Fibroblast of the aortic adventitia (primary cell): Measurements from ENCODE around the gene ATP2C2. TPM values are rescaled to one million over a fixed set of nuclear protein-coding genes. Genes with fewer than 3 reads are reported as not detected.

ENCODE experiments used
- DNase-seq: peaks from one replicate; pipeline ENCODE4 v3.0.0-alpha.2; 2010; ENCODE audit warnings: low read depth
- H3K4me3 ChIP-seq: 2 replicates; pipeline ENCODE4 v1.5.1; 2011; ENCODE audit warnings: low read depth, mild to moderate bottlenecking, control low read depth, low read length, moderate library complexity
- CTCF ChIP-seq: IDR thresholded peaks from 2 replicates; pipeline ENCODE4 v1.5.1; 2011; ENCODE audit warnings: mild to moderate bottlenecking, low read length, control low read depth, inconsistent platforms; ENCODE audit not compliant: insufficient read depth
- total RNA-seq: library from RNA; depleted of rRNA; stranded (reverse); fragments of >200 nt; gene quantifications from 2 replicates; pipeline ENCODE4 v1.2.3, GENCODE V29; 2012; ENCODE audit warnings: low replicate concordance

ATP2C2 gene
- total RNA-seq, 1 donor = not detected

- no peak overlapping the region for H3K4me3 ChIP-seq
- no peak for DNase-seq
- TF ChIP-seq CTCF = no peak
These were observed 98.9 kb downstream of the ATP2C2 start for GRCh38 chr16:84467256-84467655.

- DNase-seq = no peak
- H3K4me3 ChIP-seq = no peak overlapping the region
- TF ChIP-seq CTCF = no peak
These were observed 99.4 kb downstream of the ATP2C2 start for GRCh38 chr16:84467709-84468108.

GRCh38 chr16:84471316-84471715 lies 103.0 kb downstream of the ATP2C2 start:
- TF ChIP-seq CTCF = no peak
- no peak overlapping the region for H3K4me3 ChIP-seq
- DNase-seq = no peak

DNA sequence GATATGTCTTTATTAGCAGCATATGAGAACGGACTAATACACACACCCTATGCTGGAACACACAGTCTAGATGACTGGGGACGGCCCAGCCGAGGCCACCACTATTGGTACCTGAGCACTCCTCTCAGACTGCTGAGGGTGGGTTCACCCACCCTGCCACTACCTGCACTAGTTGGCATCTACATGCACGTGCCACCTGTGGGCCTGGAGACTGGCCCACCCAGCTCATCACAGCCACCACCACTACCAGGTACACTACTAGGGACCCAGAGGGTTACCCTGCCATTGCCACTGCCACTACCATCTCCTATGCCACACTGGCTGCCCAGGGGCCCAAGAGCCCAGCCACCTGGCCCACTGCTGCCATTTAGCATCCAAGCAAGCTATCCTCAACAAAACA lies 103.6 kb downstream of the ATP2C2 start:
- no peak overlapping the region for H3K4me3 ChIP-seq
- TF ChIP-seq CTCF = no peak
- DNase-seq = no peak

DNA sequence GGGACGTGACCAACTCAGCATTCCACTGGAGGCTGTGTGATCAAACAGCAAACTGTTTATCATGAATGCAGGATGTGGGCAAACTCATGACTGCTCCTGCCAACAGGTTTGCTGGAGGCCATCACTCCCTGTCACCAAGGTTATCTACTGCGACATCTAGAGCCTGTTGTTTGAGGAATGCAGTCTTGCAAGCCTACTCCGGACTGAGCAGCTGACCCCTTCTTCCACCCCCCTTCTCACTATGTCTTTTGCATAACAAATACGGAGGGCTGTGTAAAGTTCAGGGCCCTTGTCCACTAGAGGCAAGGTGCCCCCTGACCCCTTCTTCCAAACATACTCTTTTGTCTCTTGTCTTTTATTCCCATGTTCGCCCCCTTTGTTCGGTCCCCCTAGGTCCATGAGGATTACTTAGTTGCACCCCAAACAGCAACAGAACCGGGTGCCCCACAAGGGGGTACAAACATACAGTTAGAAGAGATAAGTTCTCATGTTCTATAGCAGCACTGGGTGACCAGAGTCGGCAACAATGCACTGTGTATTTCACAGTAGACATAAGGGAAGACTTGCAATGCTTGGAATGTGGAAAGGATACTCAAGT lies 107.4 kb downstream of the ATP2C2 start:
- H3K4me3 ChIP-seq = no peak overlapping the region
- DNase-seq = no peak
- no peak for TF ChIP-seq CTCF

DNA sequence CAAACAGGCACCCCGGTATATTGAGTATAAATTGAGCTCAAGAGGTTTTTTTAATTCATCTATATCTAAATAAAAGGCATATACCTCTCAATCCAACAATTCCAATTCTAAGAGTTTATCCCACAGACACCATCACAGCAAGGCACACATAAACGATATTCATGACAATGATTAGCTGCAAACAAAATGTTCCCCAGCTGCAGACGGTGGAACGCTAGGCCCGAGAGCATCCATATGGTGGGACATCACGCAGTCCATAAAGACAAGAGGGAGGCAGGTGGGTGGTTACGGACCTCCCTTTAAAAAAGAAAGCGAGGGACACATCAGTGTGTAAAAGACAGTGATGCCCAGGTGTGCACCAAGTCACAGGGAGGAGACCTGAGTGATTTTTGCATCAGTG lies 108.1 kb downstream of the ATP2C2 start:
- no peak for DNase-seq
- no peak overlapping the region for H3K4me3 ChIP-seq
- no peak for TF ChIP-seq CTCF

DNA sequence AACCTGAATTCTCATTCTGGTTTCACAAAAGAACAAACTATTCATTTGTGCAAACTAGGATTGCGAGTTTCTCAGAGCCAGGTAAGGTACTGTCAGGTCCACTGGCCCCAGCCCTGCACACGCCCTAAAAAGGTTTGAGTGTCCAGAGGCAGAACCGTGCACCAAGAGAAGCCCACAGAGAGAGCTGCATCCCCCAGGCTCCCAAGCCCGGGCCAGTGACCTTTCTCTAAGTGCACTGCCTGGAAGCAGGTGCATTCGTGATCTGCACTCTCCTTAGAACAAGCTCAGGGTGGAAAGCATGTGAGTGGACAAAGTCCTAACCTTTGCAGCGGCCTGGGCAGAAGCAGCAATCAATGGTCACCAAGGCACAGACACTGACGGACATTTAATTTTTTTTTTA lies 109.3 kb downstream of the ATP2C2 start:
- H3K4me3 ChIP-seq = no peak overlapping the region
- DNase-seq = no peak
- no peak for TF ChIP-seq CTCF
